ENCODE data around the gene MACIR. TPM values are rescaled to one million over a fixed set of nuclear protein-coding genes. Genes with fewer than 3 reads are reported as not detected.

MACIR gene
- total RNA-seq, 1 experiment from 2014 or later: 12.4 TPM

DNA sequence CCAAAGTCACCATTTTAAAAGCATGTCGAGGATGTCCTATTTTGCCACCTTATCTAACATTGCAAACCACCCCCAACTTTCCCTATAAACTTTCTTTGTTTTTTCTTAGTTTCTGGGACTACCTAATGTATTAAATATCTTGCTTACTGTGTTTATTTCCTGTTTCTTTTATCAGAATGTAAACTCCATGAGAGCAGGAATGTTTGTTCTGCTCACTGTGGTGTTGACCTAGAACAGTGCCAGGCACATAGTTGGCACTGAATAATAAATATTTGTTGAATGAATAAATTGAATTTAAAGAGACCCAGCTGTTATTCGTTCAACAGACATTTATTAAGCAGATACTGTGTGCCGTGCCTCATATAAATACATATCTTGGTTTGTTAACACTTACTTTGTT is 35.2 kb downstream of the MACIR start:
- TF ChIP-seq NR2C2 (CRISPR knock-in tag; IDR thresholded peaks at IDR 0.05) (no peak), ZNF121 (CRISPR knock-in tag; IDR thresholded peaks at IDR 0.05) (no peak), NR1H2 (CRISPR knock-in tag; IDR thresholded peaks at IDR 0.05) (no peak), PRRX2 (CRISPR knock-in tag; IDR thresholded peaks at IDR 0.05) (no peak), ATF6 (CRISPR knock-in tag; IDR thresholded peaks at IDR 0.05) (no peak), FOXJ3 (CRISPR knock-in tag; IDR thresholded peaks at IDR 0.05; ENCODE audit: borderline replicate concordance) (no peak), MYBL2 (CRISPR knock-in tag; IDR thresholded peaks at IDR 0.05) (no peak), CBFB (CRISPR knock-in tag; IDR thresholded peaks at IDR 0.05; ENCODE audit: low read depth) (no peak), ZNF263 (CRISPR knock-in tag; IDR thresholded peaks at IDR 0.05; ENCODE audit: low read depth) (no peak), EMX1 (CRISPR knock-in tag; IDR thresholded peaks at IDR 0.05) (no peak), PRDM15 (CRISPR knock-in tag; IDR thresholded peaks at IDR 0.05) (no peak), HMGA2 (CRISPR knock-in tag; IDR thresholded peaks at IDR 0.05) (no peak), ZNF423 (CRISPR knock-in tag; IDR thresholded peaks at IDR 0.05) (no peak), AR (CRISPR knock-in tag; IDR thresholded peaks at IDR 0.05) (no peak), ZNF138 (CRISPR knock-in tag; conservative IDR thresholded peaks at IDR 0.05) (no peak), SMAD3 (CRISPR knock-in tag; IDR thresholded peaks at IDR 0.05; ENCODE audit: borderline replicate concordance) (no peak), GABPB1 (CRISPR knock-in tag; IDR thresholded peaks at IDR 0.05) (no peak), STAT6 (CRISPR knock-in tag; conservative IDR thresholded peaks at IDR 0.05; ENCODE audit: low read depth) (no peak)
- TF ChIP-seq, protein P1, sequence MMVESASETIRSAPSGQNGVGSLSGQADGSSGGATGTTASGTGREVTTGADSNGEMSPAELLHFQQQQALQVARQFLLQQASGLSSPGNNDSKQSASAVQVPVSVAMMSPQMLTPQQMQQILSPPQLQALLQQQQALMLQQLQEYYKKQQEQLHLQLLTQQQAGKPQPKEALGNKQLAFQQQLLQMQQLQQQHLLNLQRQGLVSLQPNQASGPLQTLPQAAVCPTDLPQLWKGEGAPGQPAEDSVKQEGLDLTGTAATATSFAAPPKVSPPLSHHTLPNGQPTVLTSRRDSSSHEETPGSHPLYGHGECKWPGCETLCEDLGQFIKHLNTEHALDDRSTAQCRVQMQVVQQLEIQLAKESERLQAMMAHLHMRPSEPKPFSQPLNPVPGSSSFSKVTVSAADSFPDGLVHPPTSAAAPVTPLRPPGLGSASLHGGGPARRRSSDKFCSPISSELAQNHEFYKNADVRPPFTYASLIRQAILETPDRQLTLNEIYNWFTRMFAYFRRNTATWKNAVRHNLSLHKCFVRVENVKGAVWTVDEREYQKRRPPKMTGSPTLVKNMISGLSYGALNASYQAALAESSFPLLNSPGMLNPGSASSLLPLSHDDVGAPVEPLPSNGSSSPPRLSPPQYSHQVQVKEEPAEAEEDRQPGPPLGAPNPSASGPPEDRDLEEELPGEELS (CRISPR knock-in tag; IDR thresholded peaks at IDR 0.05): no peak
- TF ChIP-seq, protein P2, sequence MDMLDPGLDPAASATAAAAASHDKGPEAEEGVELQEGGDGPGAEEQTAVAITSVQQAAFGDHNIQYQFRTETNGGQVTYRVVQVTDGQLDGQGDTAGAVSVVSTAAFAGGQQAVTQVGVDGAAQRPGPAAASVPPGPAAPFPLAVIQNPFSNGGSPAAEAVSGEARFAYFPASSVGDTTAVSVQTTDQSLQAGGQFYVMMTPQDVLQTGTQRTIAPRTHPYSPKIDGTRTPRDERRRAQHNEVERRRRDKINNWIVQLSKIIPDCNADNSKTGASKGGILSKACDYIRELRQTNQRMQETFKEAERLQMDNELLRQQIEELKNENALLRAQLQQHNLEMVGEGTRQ (CRISPR knock-in tag; IDR thresholded peaks at IDR 0.05): no peak
- ATAC-seq (no peak), DNase-seq (ENCODE audit: low spot score) (no peak)
- Mint-ChIP-seq H3K27me3 (ENCODE audit: low read depth) (no peaks in the 10 kb centered on the region), H3K4me1 (peaks cover 11% of the 10 kb centered on the region), H3K36me3 (no peaks in the 10 kb centered on the region), H3K9me3 (no peaks in the 10 kb centered on the region), H3K4me3 (no peak overlapping the region), H3K27ac (no peak overlapping the region)
- CTCF ChIA-PET: no interaction called here
- POLR2A ChIA-PET: no interaction called here
